ENCODE data around the gene AAGAB.
"Not testable (repeated sequence)": the region's sequence is repeated elsewhere in the genome, so short reads cannot be mapped to it uniquely, and the experiment has no call there.

The AAGAB gene

GRCh38 chr15:67266870-67267269 is 12.4 kb upstream of the AAGAB start:
- Mint-ChIP-seq H3K36me3 (no peaks in the 10 kb centered on the region), H3K27ac (no peak overlapping the region), H3K27me3 (no peaks in the 10 kb centered on the region), H3K4me1 (no peaks in the 10 kb centered on the region), H3K9me3 (no peaks in the 10 kb centered on the region), H3K4me3 (no peak overlapping the region)
- ATAC-seq: no peak

DNA sequence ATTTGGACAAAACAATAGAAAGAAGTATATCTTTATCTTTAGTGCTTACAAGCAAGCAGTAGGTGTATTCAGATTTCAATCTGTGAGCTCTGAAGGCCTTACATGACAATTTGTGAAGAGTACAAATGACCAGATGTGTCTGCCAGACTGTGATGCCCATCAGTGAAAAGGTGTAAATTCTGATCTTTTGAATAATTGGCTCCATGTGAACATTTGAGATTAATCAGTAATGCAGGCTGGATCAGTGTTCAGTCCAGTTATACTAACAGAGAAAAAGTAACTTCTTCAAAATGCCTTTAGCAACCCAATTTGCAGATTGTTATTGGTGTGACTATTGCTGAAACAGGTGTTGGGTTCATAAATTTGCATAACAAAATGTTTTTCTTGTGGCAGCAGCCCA is 5.3 kb upstream of the AAGAB start:
- no peak for ATAC-seq
- Mint-ChIP-seq H3K4me3 (no peak overlapping the region), H3K27ac (no peak overlapping the region), H3K4me1 (peaks cover 14% of the 10 kb centered on the region), H3K27me3 (no peaks in the 10 kb centered on the region), H3K36me3 (no peaks in the 10 kb centered on the region), H3K9me3 (no peaks in the 10 kb centered on the region)

DNA sequence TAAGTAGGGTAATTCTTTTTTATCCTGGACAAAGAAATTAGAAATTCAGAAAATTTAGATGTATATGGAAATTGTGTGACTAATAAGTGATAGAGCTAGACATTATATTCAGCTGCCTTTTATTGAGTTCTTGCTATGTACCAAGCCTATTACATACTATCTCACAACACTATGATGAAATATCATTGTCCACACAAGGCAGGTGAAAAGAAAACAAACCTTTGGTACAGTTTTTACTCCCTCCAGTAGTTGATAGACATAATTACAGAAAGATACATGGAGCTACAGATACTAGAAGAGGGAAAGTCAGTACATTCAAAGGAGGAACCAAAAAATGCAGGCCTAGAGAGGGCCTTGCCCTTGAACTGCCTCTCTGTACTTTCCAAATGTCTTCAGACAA is 4.9 kb upstream of the AAGAB start:
- ATAC-seq: no peak
- no peaks in the 10 kb centered on the region for H3K9me3 Mint-ChIP-seq
- H3K27ac Mint-ChIP-seq: no peak overlapping the region
- H3K4me3 Mint-ChIP-seq: no peak overlapping the region
- no peaks in the 10 kb centered on the region for H3K36me3 Mint-ChIP-seq
- H3K27me3 Mint-ChIP-seq: no peaks in the 10 kb centered on the region
- H3K4me1 Mint-ChIP-seq: peaks cover 14% of the 10 kb centered on the region

DNA sequence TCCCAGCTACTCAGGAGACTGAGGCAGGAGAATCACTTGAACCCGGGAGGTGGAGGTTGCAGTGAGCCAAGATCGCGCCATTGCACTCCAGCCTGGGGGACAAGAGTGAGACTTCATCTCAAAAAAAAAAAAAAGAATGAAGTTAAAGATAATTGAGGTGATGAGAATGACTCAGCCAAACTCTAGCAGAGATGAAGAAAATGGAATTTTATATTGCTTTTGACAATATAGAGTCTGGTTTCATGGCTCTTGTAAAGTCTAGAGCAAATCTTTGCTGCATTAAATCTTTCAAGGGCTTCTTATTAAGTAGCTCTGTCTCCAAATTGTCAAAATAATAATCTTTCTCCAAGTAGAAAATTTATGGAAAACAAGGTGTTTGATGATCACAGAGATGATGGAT is 4.0 kb upstream of the AAGAB start:
- not testable (repeated sequence) for H3K4me3 Mint-ChIP-seq, H3K27me3 Mint-ChIP-seq, ATAC-seq, H3K36me3 Mint-ChIP-seq, H3K9me3 Mint-ChIP-seq, H3K27ac Mint-ChIP-seq
- H3K4me1 Mint-ChIP-seq: peaks cover 21% of the 10 kb centered on the region

GRCh38 chr15:67256051-67256450 is 1.6 kb upstream of the AAGAB start:
- Mint-ChIP-seq H3K4me3 (peak overlapping the region; percentile 45), H3K4me1 (peaks cover 41% of the 10 kb centered on the region), H3K36me3 (no peaks in the 10 kb centered on the region), H3K9me3 (no peaks in the 10 kb centered on the region), H3K27me3 (no peaks in the 10 kb centered on the region), H3K27ac (no peak overlapping the region)
- no peak for ATAC-seq

- H3K4me1 Mint-ChIP-seq: peaks cover 48% of the 10 kb centered on the region
- peaks cover 6% of the 10 kb centered on the region for H3K36me3 Mint-ChIP-seq
- H3K27me3 Mint-ChIP-seq: no peaks in the 10 kb centered on the region
- H3K9me3 Mint-ChIP-seq: no peaks in the 10 kb centered on the region
- peak overlapping the region; percentile 95 for H3K4me3 Mint-ChIP-seq
- H3K27ac Mint-ChIP-seq: peak overlapping the region; percentile 92
- no peak for ATAC-seq
Measured at GRCh38 chr15:67253549-67254237, 768 bp downstream of the AAGAB start.

GRCh38 chr15:67253101-67253500 is 1.4 kb downstream of the AAGAB start:
- peaks cover 52% of the 10 kb centered on the region for H3K4me1 Mint-ChIP-seq
- H3K27ac Mint-ChIP-seq: peak overlapping the region; percentile 92
- H3K27me3 Mint-ChIP-seq: no peaks in the 10 kb centered on the region
- peak overlapping the region; percentile 95 for H3K4me3 Mint-ChIP-seq
- no peaks in the 10 kb centered on the region for H3K9me3 Mint-ChIP-seq
- no peak for ATAC-seq
- peaks cover 6% of the 10 kb centered on the region for H3K36me3 Mint-ChIP-seq

- peaks cover 3% of the 10 kb centered on the region for H3K9me3 Mint-ChIP-seq
- no peak for ATAC-seq
- no peaks in the 10 kb centered on the region for H3K27me3 Mint-ChIP-seq
- H3K4me3 Mint-ChIP-seq: no peak overlapping the region
- no peak overlapping the region for H3K27ac Mint-ChIP-seq
- H3K36me3 Mint-ChIP-seq: peaks cover 19% of the 10 kb centered on the region
- peaks cover 60% of the 10 kb centered on the region for H3K4me1 Mint-ChIP-seq
Measured at GRCh38 chr15:67251318-67251717, 3.1 kb downstream of the AAGAB start.

GRCh38 chr15:67249830-67250229 is 4.6 kb downstream of the AAGAB start:
- Mint-ChIP-seq H3K4me1 (peaks cover 62% of the 10 kb centered on the region), H3K36me3 (peaks cover 33% of the 10 kb centered on the region), H3K4me3 (no peak overlapping the region), H3K27me3 (no peaks in the 10 kb centered on the region), H3K27ac (no peak overlapping the region), H3K9me3 (peaks cover 3% of the 10 kb centered on the region)
- no peak for ATAC-seq

- no peaks in the 10 kb centered on the region for H3K27me3 Mint-ChIP-seq
- no peak overlapping the region for H3K27ac Mint-ChIP-seq
- H3K9me3 Mint-ChIP-seq: peaks cover 3% of the 10 kb centered on the region
- H3K4me3 Mint-ChIP-seq: no peak overlapping the region
- H3K4me1 Mint-ChIP-seq: peaks cover 56% of the 10 kb centered on the region
- ATAC-seq: no peak
- peaks cover 33% of the 10 kb centered on the region for H3K36me3 Mint-ChIP-seq
Measured at GRCh38 chr15:67248011-67248505, 6.4 kb downstream of the AAGAB start.

- peaks cover 52% of the 10 kb centered on the region for H3K4me1 Mint-ChIP-seq
- not testable (repeated sequence) for H3K27ac Mint-ChIP-seq, H3K4me3 Mint-ChIP-seq
Measured at GRCh38 chr15:67246606-67247005, 7.9 kb downstream of the AAGAB start.

DNA sequence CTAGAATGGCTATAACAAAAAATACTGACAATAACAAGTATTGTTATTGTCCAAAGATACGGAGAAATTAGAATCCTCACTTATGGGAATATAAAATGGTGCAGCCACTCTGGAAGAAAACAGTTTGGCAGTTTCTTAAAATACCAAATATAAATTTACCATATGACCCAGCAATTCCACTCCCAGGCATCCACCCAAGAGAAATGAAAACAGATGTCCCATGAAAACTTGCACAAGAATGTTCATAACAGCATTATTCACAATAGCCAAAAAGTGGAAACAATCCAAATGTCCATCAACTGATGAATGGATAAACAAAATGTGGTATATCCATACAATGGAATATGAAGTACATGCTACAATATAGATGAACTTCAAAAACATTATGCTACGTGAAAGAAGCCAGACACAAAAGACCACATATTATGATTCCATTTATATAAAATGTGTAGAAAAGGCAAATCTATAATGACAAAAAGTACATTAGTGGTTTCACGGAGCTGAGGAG is 9.4 kb downstream of the AAGAB start:
- Mint-ChIP-seq H3K36me3 (peaks cover 33% of the 10 kb centered on the region), H3K27ac (no peak overlapping the region), H3K4me3 (no peak overlapping the region), H3K27me3 (no peaks in the 10 kb centered on the region), H3K9me3 (peaks cover 3% of the 10 kb centered on the region), H3K4me1 (peaks cover 62% of the 10 kb centered on the region)
- no peak for ATAC-seq

More at GRCh38 chr15:67246606-67247005, 7.9 kb downstream of the AAGAB start:
- not testable (repeated sequence) for ATAC-seq, H3K9me3 Mint-ChIP-seq, H3K27me3 Mint-ChIP-seq
- H3K36me3 Mint-ChIP-seq: peaks cover 33% of the 10 kb centered on the region

DNA sequence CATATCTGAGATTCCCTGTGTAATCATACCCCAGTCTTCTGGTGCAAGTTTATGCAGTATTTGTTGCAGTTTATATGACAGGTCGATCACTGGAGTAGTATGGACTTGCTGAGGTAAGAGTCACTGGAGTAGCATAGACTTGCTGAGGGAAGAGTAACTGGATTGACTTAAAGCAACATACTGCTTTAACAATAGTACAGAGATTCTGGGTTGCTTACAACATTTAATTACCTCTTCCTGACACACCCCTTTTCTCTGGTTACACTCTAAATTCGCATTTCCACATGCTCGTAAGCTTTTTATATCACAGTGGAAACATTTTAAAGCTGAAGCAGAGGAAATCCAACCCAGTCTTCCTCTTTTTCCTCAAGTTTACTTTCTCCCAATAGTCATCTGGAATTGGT is 11.8 kb downstream of the AAGAB start:
- Mint-ChIP-seq H3K4me1 (peaks cover 48% of the 10 kb centered on the region), H3K36me3 (peaks cover 26% of the 10 kb centered on the region), H3K4me3 (no peak overlapping the region), H3K9me3 (peaks cover 3% of the 10 kb centered on the region), H3K27me3 (no peaks in the 10 kb centered on the region), H3K27ac (peak overlapping the region; percentile 53)
- ATAC-seq: no peak

DNA sequence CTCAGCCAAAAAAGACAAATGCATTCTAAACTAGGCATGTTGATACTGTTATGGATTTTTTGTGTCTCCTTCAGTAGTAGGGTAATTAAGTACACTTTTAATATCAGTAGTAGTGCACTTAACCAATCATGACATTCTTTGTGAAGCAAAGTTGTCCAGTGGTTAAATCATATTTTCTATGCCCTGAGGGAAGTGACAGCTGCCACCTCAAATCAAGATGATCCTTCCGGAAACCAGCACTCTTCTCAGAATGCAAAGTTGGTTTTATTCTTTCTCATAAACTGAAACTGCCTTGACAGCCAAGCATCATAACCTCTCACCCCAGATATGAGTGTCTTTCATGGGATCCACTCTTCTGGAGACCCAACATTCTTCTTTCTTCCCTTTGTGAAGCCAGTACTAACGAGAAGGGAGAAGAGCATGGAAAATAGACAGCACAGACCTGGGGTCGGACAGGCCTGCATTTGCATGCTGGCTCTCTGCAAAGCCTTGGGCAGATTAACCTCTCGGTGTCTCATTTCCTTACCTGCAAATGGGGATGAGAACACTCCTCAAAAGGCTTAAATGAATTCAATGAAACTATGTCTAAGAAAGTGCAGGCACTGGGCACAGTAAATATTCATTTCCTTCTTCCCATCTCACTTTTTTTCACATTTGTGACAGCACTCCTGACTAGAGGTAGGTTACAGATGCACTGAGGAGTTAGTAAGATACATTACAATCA is 13.2 kb downstream of the AAGAB start:
- Mint-ChIP-seq H3K27ac (peak overlapping the region; percentile 88), H3K27me3 (no peaks in the 10 kb centered on the region), H3K36me3 (peaks cover 16% of the 10 kb centered on the region), H3K9me3 (no peaks in the 10 kb centered on the region), H3K4me3 (peak overlapping the region; percentile 73), H3K4me1 (peaks cover 43% of the 10 kb centered on the region)
- ATAC-seq: peak; percentile 92

GRCh38 chr15:67240235-67241131 is 14.0 kb downstream of the AAGAB start:
- peak; percentile 60 for ATAC-seq
- H3K4me1 Mint-ChIP-seq: peaks cover 37% of the 10 kb centered on the region
- no peaks in the 10 kb centered on the region for H3K9me3 Mint-ChIP-seq
- H3K27me3 Mint-ChIP-seq: no peaks in the 10 kb centered on the region
- H3K27ac Mint-ChIP-seq: peak overlapping the region; percentile 88
- peak overlapping the region; percentile 73 for H3K4me3 Mint-ChIP-seq
- peaks cover 16% of the 10 kb centered on the region for H3K36me3 Mint-ChIP-seq

Measured in stimulated activated memory B cell treated with anti-CD40 and anti-IgM and Interleukin-4, amounts not matched to agents 10 μg/mL and 1 μg/mL and 100 μg/mL, for 72 hours (primary cell).